Activated CD4-positive, alpha-beta T cell treated with anti-CD3 and anti-CD28 coated beads, Interleukin-10, Interleukin-2, amounts not matched to agents 100 ng/mL and 50 ng/mL, durations not matched to agents 16 hours and 8 hours (primary cell): ENCODE measurements around the gene SIAH2.

Source experiments
- DNase-seq: peaks from one replicate; pipeline ENCODE4 v3.0.0-alpha.2; 2020

SIAH2 gene

DNA sequence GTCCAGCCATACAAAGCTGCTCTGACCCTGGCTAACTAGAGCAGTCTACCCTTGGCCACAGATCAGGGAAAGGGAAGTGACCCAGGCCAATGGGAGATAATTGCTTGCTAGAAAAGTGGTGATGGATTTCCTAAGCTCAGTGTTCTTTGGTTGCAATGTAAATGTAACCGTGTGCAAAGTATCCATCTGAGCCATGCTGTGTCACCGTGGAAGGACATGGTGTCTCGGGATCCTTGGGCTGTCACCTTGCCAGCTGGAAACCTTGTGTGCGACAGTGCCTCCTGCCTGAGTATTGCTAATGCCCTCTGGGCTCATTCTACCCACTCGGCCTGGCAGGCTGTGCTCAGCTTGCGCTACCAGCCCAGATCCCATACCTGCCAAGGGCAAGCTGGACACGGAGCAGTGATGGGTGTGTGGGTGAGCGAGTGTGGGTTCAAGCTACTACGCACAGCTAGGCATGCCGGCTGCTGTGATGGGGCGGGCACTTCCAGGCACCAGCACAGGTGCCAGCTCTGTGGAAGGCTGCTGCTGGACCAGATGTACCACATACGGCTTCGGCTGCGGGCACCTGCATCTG lies 10.7 kb upstream of the SIAH2 start:
- no peak for DNase-seq

DNA sequence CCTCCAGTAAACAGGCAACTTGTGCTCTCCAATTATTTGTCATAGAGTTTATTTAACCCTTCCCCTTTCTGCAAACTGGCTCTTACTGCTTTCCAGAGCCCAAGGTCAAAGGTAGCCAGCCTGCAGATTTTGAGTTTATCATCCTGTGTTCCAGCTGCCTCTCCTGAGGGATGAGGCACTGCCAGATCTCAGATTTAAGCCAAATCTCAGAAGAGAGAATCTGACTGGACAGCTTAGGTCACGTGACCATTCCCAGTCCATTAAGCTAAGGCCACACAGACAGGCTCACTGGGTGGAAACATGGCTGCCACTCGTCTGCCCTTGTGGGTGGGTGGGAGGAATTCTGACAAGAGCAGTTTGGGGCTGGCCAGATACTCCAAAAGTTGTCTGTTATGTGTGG lies 8.6 kb upstream of the SIAH2 start:
- no peak for DNase-seq

DNA sequence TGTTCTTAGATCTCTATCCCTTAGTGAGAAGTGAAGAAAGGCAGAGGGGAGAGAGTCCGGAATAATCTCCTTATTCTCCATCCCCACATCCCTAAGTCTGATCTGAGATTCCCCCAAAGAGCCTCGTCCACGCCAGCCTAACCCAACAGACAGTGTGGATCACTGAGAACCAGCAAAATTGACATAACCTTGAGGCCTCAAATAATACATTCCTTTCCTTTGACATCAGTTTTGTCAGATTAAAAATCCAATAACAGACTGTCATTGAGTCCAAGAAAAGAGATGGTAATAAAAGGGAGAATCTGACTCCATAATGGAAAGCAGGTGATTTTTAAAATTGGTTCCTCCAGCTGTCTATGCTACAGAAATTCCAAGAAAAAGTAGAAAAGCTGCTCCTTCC lies 7.7 kb upstream of the SIAH2 start:
- DNase-seq = no peak

DNA sequence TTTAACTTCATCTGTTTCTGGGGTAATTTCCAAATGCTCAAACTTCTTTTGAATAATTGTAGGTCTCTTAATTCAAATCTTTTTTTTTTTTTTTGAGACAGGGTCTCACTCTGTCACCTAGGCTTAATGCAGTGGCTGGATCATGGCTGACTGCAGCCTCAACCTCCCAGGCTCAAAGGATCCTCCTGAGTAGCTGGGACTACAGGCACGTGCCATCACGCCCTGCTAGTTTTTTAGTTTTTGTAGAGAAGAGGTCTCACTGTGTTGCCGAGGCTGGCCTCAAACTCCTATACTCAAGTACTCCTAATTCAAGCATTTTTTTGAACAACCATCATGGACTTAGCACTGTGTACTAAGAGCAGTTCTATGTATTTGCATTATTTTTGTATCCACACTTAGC lies 3.8 kb upstream of the SIAH2 start:
- DNase-seq = no peak

DNA sequence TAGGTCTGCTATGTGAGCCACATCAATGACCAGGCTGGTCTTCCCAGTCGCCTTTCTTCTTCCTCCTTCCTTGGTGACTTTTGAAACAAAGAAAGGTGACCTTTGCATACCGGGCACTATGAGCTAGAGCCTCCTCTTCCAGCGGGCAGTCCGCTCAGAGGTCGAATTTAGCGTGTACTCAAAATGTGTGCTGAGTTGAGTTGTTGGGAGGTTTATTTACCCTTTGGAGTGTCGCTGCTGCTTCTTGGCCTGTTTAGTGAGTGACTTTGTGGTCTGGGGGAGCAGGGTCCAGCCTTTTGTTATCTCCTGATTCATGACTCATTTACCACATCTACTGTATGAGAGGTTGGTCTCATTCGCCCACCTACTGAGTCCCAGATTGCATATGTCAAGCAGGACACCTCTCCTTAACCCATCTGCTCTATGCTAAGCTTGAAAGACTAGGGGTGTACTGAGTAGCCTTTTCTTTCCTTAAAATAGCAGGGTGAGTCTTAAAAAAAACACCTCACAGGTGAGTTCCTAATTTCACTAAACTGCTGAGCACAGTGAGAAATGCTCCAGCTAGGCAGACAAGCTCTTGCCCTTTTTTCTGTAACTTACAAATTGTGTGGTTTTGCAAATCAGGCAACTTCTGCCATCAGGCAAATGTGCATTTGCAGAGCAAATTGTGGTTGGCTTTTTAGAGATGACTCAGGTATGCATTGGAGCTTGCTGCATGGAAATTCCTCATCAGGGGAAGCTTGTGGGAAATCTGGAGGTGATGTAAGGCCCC lies 3.2 kb upstream of the SIAH2 start:
- peak; percentile 82 for DNase-seq

DNA sequence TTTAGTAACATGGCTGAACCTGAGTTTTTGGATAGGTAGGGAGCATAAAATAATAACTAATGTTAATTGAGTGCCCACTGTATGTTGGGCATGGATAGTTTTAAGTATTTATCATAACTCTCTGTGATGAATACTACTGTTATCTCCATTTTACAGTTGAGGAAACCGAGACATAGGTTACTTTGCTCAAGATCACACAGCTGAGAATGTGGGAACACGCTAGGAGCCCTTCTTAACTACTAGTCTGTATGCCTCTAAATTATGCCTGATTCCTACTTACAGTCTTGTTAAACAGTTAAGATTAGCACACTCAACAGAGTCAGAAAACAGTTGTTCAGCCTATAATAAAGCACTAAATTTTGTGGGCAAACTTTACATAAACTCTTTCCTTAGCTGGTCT lies 2.0 kb upstream of the SIAH2 start:
- DNase-seq = no peak

DNA sequence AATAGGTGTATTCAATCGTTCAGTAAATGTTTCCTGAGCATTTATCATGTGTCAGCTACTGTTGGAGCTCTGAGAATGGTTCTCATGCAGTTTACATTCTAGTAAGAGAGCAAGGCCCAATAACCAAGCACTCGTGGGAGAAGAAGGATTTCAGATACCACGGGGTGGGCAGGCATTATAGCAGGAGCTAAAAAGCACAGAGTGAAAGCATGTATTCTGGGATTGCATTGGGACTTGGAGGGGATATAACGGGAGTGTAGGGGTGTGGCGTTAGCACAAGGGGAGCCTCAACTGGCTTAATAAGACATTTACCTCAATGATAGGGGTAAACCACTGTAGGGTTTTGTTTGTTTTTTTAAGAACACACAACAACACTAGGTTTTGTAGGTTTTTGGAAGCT lies 1.6 kb upstream of the SIAH2 start:
- peak; percentile 39 for DNase-seq

DNA sequence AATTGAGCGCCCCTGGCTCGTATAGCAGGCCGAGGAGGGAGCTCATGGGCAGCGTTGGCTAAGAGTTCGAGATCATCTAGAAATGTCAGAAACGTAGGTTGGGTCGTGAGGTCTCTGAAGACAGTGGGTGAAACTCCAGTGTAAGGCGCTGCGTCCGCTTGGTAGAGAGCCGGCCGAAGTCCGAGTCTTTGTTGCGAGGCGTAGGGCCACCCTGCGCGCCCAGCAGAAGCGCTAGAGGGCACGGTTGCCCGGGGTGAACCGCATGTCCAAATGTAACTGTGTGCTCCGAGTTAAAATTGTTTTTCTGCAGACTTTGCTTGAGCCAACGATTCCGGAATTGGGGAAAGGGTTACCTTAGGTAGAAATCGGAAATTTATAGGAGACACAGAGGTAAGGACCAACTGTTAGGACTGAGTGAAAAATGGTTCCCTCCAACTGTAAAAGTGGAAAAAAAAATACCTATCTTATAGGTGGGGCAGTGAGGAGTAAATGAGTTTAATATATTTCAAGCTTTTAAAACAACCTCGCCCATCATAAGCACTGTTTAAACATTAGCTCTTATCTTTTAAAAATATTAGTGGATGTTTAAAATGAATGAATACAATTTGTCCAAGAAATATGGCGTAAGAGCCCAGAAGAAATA lies 993 bp upstream of the SIAH2 start:
- DNase-seq = peak; percentile 61

DNA sequence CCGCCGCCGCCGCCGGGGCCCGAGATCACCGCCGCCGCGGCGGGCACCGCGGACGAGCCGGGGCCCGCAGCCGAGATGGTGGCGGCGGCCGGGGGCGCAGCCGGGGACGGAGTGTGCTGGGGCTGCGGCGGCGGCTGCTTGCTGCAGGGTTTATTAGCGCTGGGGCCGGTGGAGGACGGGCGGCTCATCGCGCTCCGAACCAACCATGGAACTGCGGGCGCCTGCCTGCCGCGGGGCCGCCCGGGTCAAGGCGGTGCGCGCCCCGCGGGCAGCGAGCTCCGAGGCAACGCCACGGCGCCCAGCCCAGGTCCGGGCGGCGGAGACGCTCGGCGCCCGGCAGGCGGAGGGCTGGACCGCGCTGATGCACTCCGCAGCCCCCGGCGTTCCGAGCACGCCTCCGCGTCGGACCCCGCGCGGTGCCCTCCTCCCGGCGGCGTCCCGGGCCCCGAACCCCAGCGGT lies 277 bp downstream of the SIAH2 start:
- no peak for DNase-seq

DNA sequence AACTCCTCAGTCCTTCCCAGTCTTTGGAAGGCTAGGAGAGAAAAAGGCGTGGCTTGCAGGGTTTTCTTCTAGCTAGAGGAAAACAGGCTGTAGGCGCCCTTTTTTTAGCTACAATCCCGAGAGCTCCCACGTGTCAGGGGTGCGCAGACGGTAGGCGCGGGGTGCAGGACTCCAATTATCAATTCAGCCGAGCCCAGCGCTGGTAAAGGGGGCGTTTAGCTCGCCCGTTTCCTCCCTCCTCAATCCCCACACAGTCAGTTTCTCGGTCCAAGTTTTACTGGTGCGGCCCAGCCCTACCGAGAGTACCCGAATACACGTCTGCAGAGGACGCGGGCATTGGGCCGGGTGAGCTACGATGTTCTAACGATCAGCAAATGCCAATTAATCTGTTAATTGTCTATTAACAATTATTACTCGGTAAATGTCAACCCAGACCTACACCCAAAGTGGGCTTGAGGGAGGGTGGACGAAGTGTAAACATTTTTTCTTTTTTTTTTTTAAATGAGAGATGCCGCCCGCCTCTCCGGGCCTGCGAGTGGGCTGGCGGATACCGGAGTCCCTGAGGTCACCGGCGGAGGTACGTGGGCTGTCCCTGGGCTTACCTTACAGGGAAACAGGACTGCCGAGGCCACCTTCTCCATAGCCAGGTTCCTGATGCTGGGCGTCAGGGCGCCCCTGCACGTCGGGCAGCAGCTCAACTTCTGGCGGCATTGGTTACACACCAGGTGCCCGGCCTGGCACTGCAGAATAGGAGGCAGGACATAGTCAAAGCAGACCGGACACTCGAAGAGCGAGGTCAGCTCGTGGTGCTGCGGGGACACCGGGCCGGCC lies 923 bp downstream of the SIAH2 start:
- peak; percentile 49 for DNase-seq

DNA sequence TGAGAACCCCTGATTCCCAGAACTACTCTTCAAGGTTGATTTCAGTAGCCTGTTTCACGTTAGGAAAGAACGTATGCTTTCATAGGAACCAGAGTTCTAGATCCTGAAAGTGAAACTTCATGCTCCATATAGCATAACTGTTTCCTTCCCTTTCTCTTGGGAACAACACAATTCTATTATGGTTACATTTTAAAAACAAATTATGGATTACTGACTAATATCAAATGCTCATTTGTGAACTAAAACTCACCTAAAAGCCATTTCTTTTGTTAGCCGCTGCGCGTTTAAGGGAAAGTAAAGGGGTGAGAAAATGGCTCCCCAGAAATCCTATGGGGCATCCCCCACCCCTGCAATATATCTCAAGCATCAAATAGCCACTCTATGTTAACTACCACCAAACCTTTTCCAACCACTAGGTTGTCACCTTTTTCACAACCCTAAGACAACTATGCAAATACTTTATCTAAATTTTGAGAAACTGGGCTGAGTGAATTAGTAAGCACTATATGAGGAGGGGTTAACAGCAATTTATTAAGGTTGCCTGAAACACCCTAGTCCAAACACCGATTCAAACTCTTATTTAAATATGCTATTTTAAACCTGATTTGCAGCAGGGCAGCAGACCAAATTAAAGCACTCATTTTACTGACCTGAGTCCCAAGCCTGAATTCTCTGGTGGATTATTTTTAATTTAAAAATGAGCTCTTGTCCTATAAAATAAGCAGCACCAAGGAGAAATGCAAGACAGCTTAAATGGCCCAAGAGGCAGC lies 2.4 kb downstream of the SIAH2 start:
- peak; percentile 64 for DNase-seq

DNA sequence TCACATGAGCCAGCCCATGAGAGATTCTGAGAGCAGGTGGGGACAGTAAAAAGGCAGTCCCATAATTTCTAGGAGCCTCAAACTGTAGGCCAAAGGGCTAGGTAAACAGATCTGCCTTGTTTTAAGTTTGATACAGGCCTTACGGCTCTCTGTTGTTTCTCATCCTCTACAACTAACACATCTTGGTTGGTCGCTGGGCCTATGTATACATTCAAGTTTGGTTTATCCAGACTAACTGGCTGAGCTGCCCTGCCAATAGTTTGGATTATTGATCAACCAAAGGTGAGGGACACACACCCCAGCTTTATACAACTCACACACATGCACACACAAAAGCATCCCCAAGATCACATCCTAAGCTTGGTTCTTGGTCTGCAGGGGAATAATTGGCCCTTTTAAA lies 3.0 kb downstream of the SIAH2 start:
- no peak for DNase-seq

DNA sequence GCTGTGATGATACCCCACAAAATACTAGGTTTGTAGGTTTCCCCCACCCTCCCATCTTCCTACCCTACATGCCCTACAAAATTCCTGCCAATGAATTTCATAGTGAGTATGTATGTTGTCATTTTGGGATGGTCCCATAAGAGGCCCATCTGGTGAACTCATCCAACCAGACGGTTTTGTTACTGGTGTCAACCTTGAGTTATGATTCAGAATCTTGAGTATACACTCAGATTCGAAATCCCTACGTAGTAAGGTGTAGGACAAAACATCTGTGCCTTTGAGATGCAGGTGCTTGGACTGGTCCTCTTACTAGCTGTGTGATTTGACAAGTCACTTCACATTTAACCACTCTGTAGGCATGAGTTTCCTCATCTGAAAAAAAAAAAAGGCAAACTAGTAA lies 3.6 kb downstream of the SIAH2 start:
- DNase-seq = peak; percentile 77

DNA sequence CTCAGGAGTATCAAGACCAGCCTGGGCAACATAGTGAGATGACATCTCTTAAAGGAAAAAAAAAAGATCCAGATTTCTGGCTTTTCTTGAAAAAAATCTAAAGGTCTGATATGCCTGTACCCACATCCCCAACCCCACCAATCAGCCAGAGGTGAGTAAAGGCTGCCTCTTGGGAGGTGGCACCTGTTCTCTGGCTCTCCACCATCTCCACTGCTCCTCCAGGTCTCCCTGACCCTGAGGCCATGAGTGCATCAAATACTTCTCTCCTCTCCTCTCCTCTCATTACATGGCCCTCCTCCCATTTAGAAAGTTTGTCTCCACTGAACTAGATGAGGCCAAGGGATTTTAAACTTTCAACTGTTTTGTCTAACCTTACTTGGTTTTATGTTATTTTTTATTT lies 5.2 kb downstream of the SIAH2 start:
- DNase-seq = no peak

DNA sequence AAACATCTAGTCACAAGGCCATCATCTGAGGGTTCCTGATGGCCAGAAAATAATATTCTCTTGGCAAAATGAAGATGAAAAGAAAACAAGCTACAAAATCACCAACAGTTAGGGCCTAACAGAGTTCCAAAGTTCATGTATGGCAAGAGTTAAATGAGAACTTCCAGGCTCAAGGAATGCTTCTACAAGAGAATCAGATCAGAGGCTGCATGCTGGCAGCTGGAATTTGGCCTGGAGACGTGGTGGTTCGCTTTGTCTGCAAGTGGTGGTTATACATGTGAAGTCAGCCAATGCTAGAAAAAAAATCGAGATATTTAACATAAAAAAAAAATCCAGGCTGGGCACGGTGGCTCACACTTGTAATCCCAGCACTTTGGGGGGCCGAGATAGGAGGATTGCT lies 5.6 kb downstream of the SIAH2 start:
- no peak for DNase-seq

DNA sequence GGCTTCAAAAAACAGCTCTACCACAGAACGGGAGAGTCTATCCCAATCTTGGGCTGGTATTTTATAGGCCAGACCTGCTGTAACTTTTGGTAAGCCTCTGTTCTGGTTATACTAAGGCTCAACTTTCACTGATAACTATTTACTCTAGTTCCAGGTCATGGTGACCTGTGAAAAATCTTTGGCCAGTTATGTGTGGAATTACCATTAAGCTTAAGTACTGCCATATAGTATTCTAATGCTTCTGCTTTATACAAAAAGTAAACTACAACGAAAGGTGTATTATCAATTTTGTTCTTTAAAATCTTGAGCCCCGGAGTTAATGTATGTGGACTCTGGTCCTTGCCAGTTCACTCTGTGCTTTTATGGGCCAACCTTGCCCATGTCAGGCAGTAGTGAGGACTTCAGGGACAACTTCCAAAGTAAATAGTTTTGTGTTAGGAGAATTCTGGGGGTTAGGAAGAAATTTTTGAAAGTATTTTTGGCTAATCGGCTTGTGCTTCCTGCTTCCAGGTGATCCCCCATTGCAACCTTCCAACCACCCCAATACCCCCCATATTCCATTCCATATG lies 6.4 kb downstream of the SIAH2 start:
- no peak for DNase-seq

DNA sequence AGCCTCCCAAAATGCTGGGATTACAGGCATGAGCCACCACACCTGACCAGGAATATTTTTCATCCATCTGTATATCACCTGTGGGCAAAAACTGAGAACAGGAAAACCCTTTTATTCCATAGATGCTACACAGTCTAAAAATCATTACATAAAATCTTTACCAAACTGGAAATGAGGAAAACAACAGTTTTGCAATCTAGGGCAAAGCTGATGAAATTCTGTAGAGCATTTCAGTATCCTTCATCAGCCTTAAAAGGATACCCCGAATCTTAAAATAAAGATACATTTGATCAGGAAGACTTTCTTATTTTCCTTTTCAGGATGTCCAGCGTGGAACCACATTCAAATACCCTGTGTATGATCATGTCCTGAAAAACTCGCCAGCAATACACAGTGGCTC lies 7.1 kb downstream of the SIAH2 start:
- no peak for DNase-seq

DNA sequence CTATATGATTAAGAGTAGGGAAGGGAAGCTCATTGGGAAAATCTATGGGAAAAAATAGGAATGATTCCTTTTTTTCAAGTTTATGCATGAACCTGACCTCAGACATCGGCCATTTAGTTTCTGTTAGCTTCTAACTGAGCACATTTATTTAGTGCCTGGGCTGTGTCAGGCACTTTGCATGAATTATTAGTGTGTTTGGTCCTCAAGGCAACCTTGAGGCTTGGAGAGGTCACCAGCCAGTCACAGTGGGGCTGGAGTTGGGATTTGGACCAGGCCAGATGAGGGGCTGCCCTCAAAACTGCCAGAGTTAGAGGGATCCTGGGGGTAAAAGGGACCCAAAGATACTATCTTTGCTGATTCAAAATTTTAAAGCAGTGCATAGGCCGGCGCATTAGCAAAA lies 8.1 kb downstream of the SIAH2 start:
- no peak for DNase-seq

DNA sequence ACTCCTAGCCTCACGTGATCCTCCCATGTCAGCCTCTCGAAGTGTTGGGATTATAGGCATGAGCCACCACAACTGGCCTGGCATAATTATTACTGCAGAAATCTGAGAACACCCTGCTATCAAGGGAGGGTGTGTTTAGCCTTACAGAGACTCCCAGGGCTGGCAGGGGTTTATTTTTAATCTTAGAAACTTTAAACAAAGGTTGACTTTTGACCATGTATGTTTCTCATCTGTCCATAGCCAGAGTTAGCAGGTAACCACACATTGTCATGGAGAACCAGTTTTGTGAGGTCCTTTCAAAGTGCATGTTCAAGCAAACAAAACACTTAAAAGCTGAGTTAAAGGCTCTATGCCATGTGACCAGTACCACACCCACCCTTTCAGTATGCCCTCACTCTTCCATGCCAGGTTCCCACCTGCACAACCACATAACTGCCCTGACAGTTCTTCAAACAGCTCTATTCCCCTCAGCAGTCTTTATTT lies 11.1 kb downstream of the SIAH2 start:
- no peak for DNase-seq

DNA sequence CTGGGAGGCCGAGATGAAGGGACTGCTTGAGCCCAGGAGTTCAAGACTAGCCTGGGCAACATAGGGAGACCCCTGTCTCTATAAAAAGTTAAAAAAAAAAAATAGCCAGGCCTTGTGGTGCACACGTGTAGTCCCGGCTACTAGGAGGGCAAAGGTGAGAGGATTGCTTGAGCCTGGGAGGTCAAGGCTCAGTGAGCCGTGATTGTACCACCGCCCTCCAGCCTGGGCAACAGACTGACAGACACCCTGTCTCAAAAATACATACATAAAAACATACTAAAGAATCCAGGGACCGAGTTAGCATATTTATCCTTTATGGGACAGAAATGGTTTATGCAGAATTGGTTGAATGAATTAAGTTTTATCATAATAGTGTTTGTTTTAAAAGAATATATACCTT lies 13.7 kb downstream of the SIAH2 start:
- no peak for DNase-seq

DNA sequence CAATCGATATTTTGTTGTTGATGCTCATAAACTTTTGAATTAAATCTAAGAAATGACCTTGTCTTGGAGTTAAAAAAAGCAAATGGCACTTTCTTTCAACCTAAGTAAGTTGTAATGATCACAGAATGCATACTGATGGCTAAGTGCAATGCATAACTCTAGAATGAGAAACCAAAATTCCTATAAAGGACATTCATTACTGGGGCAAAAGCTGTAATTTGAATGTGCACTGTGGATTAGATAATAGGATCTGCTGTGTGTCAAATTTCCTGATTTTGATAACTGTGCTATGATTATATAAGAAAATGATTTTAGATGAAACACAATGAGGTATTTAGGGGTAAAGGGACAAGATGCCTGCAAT lies 14.3 kb downstream of the SIAH2 start:
- DNase-seq = no peak
